H7 (cell line): ENCODE data around the gene CCND2. TPM values are rescaled to one million over a fixed set of nuclear protein-coding genes. Genes with fewer than 3 reads are reported as not detected.

ENCODE experiments used
- DNase-seq: peaks from one replicate; pipeline ENCODE4 v3.0.0; 2012
- H3K27me3 ChIP-seq: 2 replicates; pipeline ENCODE4 v1.6.0; 2011; ENCODE audit warnings: mild to moderate bottlenecking, low read length; ENCODE audit not compliant: control insufficient read depth, insufficient read depth
- H3K36me3 ChIP-seq: replicated peaks from 2 replicates; pipeline ENCODE4 v1.5.1; 2011; ENCODE audit warnings: low read length; ENCODE audit not compliant: control insufficient read depth, insufficient read depth
- H3K4me3 ChIP-seq: 2 replicates; pipeline ENCODE4 v1.5.1; 2011; ENCODE audit warnings: low read depth, mild to moderate bottlenecking, control low read depth, low read length, moderate library complexity; ENCODE audit not compliant: insufficient read depth
- total RNA-seq: library from RNA; depleted of rRNA; stranded (reverse); fragments of >200 nt; shearing (Covaris generic); gene quantifications from 2 replicates; pipeline ENCODE4 v1.2.3, GENCODE V29; 2014

Gene CCND2
- total RNA-seq, 1 experiment from 2014 or later, result 136 TPM

GRCh38 chr12:4268329-4269181 is 5.0 kb upstream of the CCND2 start:
- DNase-seq, result no peak
- H3K36me3 ChIP-seq, result no peaks in the 10 kb centered on the region
- peak overlapping the region; percentile 99 for H3K4me3 ChIP-seq
- H3K27me3 ChIP-seq, result peaks cover 29% of the 10 kb centered on the region

- Histone ChIP-seq H3K36me3 (no peaks in the 10 kb centered on the region), H3K27me3 (peaks cover 29% of the 10 kb centered on the region), H3K4me3 (peak overlapping the region; percentile 99)
- DNase-seq, result peak; percentile 93
These were observed 4.1 kb upstream of the CCND2 start for GRCh38 chr12:4269279-4269991.

- DNase-seq, result peak; percentile 53
- H3K27me3 ChIP-seq, result peaks cover 29% of the 10 kb centered on the region
These were observed 3.3 kb upstream of the CCND2 start for GRCh38 chr12:4270016-4270830.

GRCh38 chr12:4270831-4271716 is 2.5 kb upstream of the CCND2 start:
- DNase-seq, result peak; percentile 87
- H3K4me3 ChIP-seq, result peak overlapping the region; percentile 99
- peaks cover 29% of the 10 kb centered on the region for H3K27me3 ChIP-seq
- peaks cover 2% of the 10 kb centered on the region; the same call in 1 of the 2 replicates for H3K36me3 ChIP-seq

More at GRCh38 chr12:4270016-4270830, 3.3 kb upstream of the CCND2 start:
- H3K36me3 ChIP-seq, result no peaks in the 10 kb centered on the region
- H3K4me3 ChIP-seq, result peak overlapping the region; percentile 99

- H3K36me3 ChIP-seq, result peaks cover 7% of the 10 kb centered on the region
- H3K27me3 ChIP-seq, result peaks cover 29% of the 10 kb centered on the region
- H3K4me3 ChIP-seq, result peak overlapping the region; percentile 99
- peak; percentile 92 for DNase-seq
These were observed 1.7 kb upstream of the CCND2 start for GRCh38 chr12:4271717-4272423.

GRCh38 chr12:4272424-4273272 is 914 bp upstream of the CCND2 start:
- peak; percentile 85 for DNase-seq
- Histone ChIP-seq H3K4me3 (peak overlapping the region; percentile 99), H3K36me3 (peaks cover 13% of the 10 kb centered on the region), H3K27me3 (peaks cover 27% of the 10 kb centered on the region)

- no peak for DNase-seq
- H3K27me3 ChIP-seq, result peaks cover 20% of the 10 kb centered on the region
- H3K4me3 ChIP-seq, result peak overlapping the region; percentile 99
- H3K36me3 ChIP-seq, result peaks cover 18% of the 10 kb centered on the region
These were observed 300 bp upstream of the CCND2 start for GRCh38 chr12:4273273-4273651.

GRCh38 chr12:4274396-4275015 is 944 bp downstream of the CCND2 start:
- peak; percentile 70 for DNase-seq
- peaks cover 27% of the 10 kb centered on the region for H3K36me3 ChIP-seq
- H3K27me3 ChIP-seq, result peaks cover 17% of the 10 kb centered on the region
- peak overlapping the region; percentile 99 for H3K4me3 ChIP-seq

- Histone ChIP-seq H3K4me3 (peak overlapping the region; percentile 99), H3K27me3 (peaks cover 14% of the 10 kb centered on the region), H3K36me3 (peaks cover 34% of the 10 kb centered on the region)
- peak; percentile 77 for DNase-seq
These were observed 1.7 kb downstream of the CCND2 start for GRCh38 chr12:4275016-4275869.

GRCh38 chr12:4275870-4276301 is 2.3 kb downstream of the CCND2 start:
- Histone ChIP-seq H3K36me3 (peaks cover 39% of the 10 kb centered on the region), H3K27me3 (peaks cover 8% of the 10 kb centered on the region), H3K4me3 (peak overlapping the region; percentile 99)
- DNase-seq, result peak; percentile 32

GRCh38 chr12:4276524-4277204 is 3.1 kb downstream of the CCND2 start:
- Histone ChIP-seq H3K27me3 (peaks cover 6% of the 10 kb centered on the region), H3K36me3 (peaks cover 44% of the 10 kb centered on the region), H3K4me3 (peak overlapping the region; percentile 99; the same call in 1 of the 2 replicates)
- peak; percentile 89 for DNase-seq
